ENCODE data around the gene DOCK2. TPM values are rescaled to one million over a fixed set of nuclear protein-coding genes. Genes with fewer than 3 reads are reported as not detected.

DOCK2 gene
- total RNA-seq, 1 donor from 2014 or later, result 7.5 TPM

- peak; percentile 9 for ATAC-seq
Measured at GRCh38 chr5:169870211-169870610, 233.1 kb downstream of the DOCK2 start.

DNA sequence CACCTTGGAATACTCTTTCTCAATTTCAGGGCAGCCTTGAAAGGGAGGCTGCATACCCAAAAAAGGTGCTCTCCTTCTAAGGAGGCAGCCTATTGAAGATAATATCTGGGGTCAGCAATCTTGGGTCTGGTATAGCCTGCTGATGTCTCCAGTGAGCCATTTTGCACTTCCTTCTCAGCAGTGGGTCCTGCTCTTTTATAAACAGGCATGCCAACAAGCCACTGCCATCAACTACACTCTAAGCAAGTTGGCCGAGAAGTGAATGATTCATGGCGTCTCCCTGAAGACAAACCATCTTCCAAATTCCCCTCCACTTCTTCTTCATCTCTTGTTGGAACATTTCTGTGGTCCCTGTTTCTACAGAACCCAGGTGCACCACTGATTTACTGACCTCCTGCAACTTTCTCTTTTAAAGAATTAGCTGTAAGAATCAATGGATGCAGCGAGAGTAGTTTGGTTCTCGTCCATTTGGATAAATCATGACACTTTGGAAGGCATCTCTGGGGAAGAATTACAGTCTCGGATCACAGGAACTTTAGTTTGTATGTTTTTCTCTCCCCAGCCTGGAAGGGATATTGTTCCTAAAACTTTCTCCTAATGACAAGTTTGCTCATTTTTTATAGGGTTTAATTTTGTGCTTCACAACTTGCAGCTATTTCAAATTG lies 234.9 kb downstream of the DOCK2 start:
- DNase-seq (no peak), ATAC-seq (no peak)
- intact Hi-C loops (cut with micrococcal nuclease), result no loop called here

More at GRCh38 chr5:169870211-169870610, 233.1 kb downstream of the DOCK2 start:
- no peak for DNase-seq
- intact Hi-C loops (cut with micrococcal nuclease), result no loop called here

GRCh38 chr5:169873642-169874041 lies 236.6 kb downstream of the DOCK2 start:
- peak; percentile 67 for DNase-seq
- ATAC-seq, result peak; percentile 88
- intact Hi-C loops (cut with micrococcal nuclease), result no loop called here

GRCh38 chr5:169874621-169875020 lies 237.5 kb downstream of the DOCK2 start:
- ATAC-seq (peak; percentile 81), DNase-seq (no peak)
- intact Hi-C loops (cut with micrococcal nuclease), result no loop called here

DNA sequence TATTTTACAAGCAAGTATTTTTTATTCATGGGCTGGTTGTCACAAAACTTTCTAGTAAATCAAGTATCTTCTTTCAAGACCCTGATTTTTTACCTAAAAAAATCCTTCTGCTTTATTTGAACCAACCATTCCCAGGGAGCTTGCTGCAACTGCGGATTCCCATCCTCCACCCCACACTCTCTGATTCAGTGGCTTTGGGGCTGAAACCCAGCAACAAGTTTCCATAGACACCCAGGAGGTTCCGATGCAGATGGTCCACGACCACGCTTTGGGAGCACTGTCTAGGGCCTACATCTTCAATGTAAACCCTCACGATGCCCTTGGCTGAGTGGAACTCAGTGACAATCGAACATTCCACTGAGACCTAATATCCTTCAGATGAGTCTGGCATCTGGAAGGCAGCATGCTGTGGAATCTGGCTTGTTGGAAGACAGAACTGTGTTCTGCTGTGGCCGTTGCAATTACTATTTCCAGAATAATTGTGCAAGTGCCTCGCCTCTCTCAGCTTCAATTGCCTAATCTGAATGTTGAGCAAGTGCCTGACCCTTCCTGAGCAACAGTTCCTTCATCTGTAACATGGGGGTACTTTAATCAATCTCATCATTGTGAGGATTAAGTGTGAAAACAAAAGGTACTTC lies 238.1 kb downstream of the DOCK2 start:
- intact Hi-C loops (cut with micrococcal nuclease), result no loop called here
- ATAC-seq, result peak; percentile 72
- DNase-seq, result no peak

GRCh38 chr5:169875731-169876130 lies 238.7 kb downstream of the DOCK2 start:
- ATAC-seq, result no peak
- no peak for DNase-seq
- intact Hi-C loops (cut with micrococcal nuclease), result no loop called here

DNA sequence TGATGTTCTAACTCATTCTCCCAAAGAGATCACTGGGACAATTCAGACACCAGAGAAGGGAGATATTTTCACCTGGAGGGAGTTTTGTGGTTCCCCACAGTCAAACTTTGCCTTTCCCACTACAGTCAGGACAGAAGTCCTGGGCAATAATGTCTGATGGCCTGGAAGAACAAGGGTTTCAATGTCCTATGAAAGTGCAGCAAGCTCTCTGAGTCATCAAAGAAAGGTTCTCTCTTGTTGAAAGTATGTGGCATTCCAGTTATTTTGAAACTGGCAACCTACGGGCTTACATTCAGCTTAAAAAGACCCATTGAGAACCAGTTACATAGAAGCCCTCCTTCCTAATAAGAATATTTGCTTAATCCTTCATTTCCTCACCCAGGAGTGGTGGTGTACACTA lies 239.3 kb downstream of the DOCK2 start:
- DNase-seq (no peak), ATAC-seq (no peak)
- intact Hi-C loops (cut with micrococcal nuclease), result no loop called here

DNA sequence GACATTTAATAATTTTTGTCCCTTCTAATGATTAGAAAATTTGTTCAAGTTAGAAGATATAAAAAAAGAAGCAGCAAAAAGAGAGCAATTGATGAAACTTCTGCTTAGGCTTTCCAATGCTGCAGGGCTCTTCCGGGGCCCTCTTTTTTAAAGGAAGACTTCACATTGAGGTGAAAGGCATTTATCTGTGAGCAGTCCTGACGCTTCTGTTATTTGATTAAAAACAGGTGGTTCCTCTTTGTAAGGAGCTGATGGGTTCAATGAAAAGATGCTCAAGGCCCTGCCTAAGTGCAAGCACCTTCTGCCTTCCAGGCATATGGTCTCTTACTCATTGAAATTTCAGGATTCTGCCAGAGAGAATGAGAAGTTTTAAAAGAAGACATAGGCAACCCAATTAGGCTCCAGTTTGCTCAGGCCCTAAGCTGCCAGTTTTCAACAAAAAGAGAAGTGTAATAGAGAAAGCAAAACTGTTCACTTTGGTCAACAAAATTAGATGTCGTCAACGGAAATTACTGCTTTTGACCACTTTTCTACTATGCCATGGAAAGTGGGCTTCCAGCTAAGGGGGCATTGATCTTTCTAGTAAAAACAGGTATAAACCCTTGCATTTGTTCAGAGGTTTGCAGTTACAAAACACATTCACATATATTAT lies 243.1 kb downstream of the DOCK2 start:
- intact Hi-C loops (cut with micrococcal nuclease), result no loop called here
- ATAC-seq (no peak), DNase-seq (no peak)

GRCh38 chr5:169880785-169881184 lies 243.7 kb downstream of the DOCK2 start:
- intact Hi-C loops (cut with micrococcal nuclease), result no loop called here
- DNase-seq (no peak), ATAC-seq (no peak)

DNA sequence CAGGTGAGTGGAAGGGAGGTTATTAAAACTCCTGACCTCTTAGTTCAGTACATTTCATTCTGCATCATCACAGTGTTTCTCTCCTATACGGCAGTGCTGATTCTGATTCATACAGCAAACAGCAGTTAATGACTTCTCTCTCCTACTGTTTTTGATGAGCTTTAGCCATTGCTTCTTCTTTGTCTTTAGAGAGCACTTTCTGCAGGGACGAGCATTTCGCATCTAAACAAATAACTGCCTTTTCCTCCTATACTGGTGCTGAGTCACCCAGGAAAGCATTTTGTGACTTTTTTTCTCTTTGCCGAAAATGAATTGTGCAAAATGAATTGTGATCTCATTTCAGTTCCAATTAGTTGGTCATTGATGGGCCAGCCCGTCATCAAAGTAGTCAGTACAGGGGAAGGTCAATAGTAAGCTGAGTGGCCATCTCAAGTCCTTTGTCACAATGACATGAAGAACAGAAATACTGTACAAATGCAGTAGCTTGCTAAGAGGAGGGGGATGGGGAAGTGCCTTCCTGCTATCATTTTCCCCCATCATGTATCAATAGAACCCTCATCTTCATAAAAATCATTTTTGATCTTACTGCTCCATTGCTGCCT lies 244.7 kb downstream of the DOCK2 start:
- DNase-seq (no peak), ATAC-seq (no peak)
- intact Hi-C loops (cut with micrococcal nuclease), result no loop called here

- intact Hi-C loops (cut with micrococcal nuclease), result no loop called here
- ATAC-seq (no peak), DNase-seq (no peak)
Measured at GRCh38 chr5:169886033-169886432, 249.0 kb downstream of the DOCK2 start.

DNA sequence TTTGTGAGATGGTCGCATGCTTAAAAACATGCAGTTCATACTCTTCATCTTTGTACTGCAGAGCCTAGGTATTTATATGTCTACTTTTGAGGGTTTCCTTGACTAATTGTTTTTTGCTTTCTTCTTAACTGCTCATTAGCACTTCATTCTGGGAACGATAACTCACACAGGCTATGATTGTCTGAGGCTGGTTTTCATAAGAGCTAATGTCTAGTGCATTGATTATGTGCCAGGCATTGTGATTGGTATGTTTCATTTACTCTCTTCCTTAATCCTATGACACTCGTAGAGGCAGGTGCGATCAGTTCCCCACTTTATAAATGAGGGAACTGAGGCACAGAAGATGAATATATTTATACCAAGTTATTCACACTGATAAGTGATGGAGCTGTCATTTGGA lies 249.6 kb downstream of the DOCK2 start:
- intact Hi-C loops (cut with micrococcal nuclease), result no loop called here
- no peak for DNase-seq

GRCh38 chr5:169889572-169889971 lies 252.5 kb downstream of the DOCK2 start:
- intact Hi-C loops (cut with micrococcal nuclease), result no loop called here
- ATAC-seq (no peak), DNase-seq (no peak)

More for the DNA sequence above, 249.6 kb downstream of the DOCK2 start:
- no peak for ATAC-seq

DNA sequence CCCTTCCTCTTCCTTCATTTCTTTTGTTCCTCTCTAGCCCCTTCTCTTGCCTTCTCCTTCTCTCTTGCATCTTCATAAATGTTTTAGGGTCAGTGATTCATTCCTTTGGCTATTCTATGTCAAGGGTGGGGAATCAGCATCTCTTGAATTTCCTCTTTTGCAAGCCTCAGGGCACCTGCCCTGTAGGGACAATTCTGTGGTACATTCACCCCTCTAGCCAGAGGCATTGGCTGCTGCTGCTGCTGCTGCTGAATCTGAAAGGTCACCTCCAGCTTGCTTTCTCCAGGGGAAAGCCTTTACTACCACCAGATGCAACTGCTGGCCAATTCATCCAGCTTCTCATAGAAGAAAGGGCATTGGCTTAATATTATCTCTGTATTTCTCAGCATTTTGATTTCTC lies 255.9 kb downstream of the DOCK2 start:
- ATAC-seq, result no peak
- intact Hi-C loops (cut with micrococcal nuclease), result no loop called here

DNA sequence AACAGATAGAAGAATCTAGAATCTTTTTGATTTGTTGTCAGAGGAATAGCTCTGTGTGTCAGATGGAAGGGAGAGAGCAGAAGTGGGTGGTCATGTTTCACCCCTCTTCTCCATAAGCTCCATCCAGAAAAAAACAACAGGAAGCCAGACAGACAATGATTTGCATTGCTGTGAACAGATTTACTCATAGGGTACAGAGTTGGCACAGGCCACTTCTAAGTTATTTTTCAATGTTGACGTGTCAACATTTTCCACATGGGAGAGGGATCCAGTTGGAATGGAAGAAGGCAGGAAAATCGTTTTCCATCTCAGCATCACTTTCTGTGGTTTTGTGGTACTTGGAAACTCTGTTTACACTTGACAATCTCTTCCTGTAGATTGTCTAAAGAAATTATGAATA lies 256.5 kb downstream of the DOCK2 start:
- no peak for ATAC-seq
- intact Hi-C loops (cut with micrococcal nuclease), result no loop called here
- no peak for DNase-seq

More for the DNA sequence above, 255.9 kb downstream of the DOCK2 start:
- no peak for DNase-seq

DNA sequence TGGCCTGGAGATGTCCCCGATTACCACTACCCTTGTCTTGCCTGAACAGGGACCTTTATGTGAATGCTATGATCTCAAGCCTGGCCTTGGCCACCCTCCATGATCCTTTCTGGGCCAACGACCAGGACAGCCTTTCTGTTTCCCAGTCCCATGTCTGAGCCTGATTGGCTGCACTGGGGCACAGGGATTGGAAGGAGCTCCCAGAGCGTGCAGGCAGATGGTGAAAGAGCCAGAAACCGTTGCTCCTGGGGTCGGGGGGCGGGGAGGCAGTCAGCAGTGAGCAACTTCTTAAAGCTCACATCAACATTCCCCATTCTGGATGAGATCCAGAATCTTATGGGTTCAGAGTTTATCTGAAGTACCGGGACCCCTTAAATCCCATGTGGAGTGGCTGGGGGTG lies 258.9 kb downstream of the DOCK2 start:
- intact Hi-C loops (cut with micrococcal nuclease), result no loop called here
- DNase-seq, result peak; percentile 75
- ATAC-seq, result peak; percentile 78

- DNase-seq, result no peak
- no peak for ATAC-seq
- intact Hi-C loops (cut with micrococcal nuclease), result no loop called here
Measured at GRCh38 chr5:169897481-169897880, 260.4 kb downstream of the DOCK2 start.

DNA sequence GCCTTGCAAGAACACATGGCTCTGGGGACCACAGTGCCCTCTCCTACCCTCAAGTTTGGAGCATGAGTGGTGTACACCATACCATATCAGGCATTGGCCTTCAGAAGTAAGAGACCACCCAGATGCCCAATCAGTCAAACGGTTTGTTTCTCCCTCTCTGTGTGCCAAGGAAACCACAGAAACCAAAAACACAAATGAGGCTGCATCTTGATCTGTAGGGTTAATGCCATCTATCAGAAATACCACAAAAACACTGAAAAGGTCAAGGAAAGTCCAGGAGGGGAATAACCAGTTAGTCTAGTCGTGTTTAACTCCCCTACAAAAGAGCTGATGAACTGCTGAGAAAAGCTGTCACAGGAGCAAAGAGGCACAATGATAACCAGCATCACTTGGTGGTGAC lies 264.8 kb downstream of the DOCK2 start:
- intact Hi-C loops (cut with micrococcal nuclease), result no loop called here
- ATAC-seq (no peak), DNase-seq (no peak)

GRCh38 chr5:169904059-169904458 lies 267.0 kb downstream of the DOCK2 start:
- intact Hi-C loops (cut with micrococcal nuclease), result no loop called here
- ATAC-seq, result peak; percentile 37
- DNase-seq, result no peak

DNA sequence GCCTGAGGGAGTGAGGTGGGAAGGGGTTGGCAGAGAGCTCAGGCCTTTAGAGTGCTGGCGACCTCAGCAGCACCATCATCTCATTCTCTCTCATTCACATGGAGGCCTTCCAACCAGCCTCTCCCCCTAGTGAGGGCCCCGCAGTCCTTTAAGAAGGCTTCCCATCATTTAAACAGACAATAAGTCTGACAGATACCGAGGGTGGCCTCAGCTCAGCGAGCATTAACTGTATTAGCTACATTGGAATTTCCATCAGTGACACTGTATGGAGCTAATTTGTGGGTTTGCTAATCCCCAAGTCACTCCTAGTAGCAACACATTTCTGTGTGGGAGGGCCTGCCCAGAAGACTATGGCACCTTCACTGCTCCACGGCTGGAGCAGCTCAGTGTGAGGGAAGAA lies 267.4 kb downstream of the DOCK2 start:
- no peak for DNase-seq
- ATAC-seq, result no peak
- intact Hi-C loops (cut with micrococcal nuclease), result no loop called here
